Measurements from ENCODE around the gene MGAT2. TPM values are rescaled to one million over a fixed set of nuclear protein-coding genes. Genes with fewer than 3 reads are reported as not detected.

MGAT2 gene
- total RNA-seq, 1 donor from 2014 or later, result 46.6 TPM

DNA sequence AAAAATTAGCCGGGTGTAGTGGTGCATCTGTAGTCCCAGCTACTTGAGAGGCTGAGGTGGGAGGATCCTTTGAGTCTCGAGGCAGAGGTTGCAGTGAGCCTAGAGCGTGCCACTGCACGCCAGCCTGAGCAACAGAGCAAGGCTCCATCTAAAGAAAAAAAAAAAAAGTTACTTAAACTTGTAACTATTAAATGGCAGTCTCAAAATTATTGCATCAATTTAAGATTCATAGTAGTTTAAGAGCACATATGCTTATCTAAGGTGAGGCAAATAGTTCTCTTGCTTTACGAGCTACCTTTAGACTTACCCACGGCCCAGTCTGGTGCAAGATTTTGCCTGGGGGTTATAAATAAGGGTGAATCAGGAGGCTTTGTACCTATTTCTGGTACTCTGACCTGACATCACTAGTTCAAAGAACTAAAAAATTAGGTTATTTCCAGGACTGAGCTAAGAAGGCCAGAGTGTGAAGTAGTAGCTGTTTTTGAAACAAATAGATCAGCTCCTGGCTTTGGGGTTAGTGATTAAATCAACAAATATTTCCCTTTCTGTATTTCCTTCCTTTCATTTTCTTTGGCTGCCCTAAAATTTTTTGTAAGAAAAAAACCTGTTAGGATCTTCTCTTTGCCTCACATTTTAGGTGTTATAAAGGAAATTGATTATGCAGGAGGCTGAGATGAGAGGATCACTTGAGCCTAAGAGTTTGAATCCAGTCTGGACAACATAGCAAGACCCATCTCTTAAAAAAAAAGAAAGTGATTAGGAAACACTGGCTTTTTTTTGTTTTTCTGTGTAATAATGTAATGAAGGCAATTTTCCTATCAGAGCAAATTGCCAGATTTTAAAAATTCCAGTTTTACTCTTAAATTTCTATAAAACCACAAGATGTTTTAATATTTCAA is 3.6 kb downstream of the MGAT2 start:
- Mint-ChIP-seq H3K4me3 (ENCODE audit: unreplicated experiment) (no peak overlapping the region), H3K27ac (ENCODE audit: unreplicated experiment) (no peak overlapping the region), H3K4me1 (ENCODE audit: unreplicated experiment) (peaks cover 50% of the 10 kb centered on the region), H3K27me3 (ENCODE audit: unreplicated experiment) (no peaks in the 10 kb centered on the region), H3K9me3 (ENCODE audit: unreplicated experiment) (no peaks in the 10 kb centered on the region), H3K36me3 (ENCODE audit: unreplicated experiment) (peaks cover 14% of the 10 kb centered on the region)
- DNase-seq (ENCODE audit: extremely low spot score, unreplicated experiment), result no peak
- TF ChIP-seq CTCF (IDR thresholded peaks at IDR 0.05), result no peak

DNA sequence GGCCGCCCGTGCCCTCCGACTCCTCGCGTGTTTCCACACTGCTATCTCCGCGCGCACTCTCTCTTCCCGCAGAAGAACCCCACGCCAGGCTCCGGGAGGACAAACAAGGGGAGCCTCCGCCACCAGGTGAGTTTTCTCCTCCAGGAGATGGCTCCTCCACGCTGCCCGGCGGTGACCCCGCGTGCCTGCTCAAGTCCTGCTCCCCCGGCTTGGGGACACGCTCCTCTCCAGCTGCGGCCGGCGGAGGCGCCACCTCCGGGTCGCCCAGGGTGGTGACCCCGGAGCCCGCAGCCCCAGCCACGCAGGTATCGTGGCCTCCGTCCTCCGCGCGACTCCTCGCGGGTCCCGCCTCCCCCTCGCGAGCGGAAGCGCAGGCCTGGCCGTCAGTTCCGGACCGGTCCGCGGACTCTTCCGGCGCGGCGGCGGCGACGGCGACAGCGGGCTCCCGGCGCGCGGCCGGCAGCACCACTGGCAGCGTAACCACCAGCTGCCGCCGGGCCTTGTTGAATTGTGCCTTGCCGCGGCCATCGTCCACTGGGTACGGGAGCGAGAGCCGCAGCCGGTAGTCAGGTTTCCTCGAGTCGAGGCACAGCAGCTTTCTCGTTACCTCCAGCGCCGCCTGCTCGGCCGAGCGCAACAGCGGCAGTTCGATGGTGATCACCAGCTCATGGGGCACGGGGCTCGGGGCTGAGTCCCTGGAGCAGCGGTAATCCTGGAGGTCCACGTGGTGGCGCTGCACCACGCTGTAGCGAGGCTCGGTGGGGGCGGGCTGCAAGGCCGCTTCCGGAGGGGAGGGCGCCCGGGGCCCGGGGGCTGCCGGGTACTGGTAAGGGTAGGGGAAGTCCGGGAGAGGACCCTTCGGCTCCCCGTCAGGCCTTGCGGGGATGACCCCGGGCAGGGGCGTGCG is 13.3 kb downstream of the MGAT2 start:
- peaks cover 46% of the 10 kb centered on the region for H3K4me1 Mint-ChIP-seq (ENCODE audit: unreplicated experiment)
- peak overlapping the region; percentile 91 for H3K27ac Mint-ChIP-seq (ENCODE audit: unreplicated experiment)
- peak; percentile 90 for TF ChIP-seq CTCF (IDR thresholded peaks at IDR 0.05)
- DNase-seq (ENCODE audit: extremely low spot score, unreplicated experiment), result peak; percentile 98
- H3K36me3 Mint-ChIP-seq (ENCODE audit: unreplicated experiment), result peaks cover 17% of the 10 kb centered on the region
- no peaks in the 10 kb centered on the region for H3K9me3 Mint-ChIP-seq (ENCODE audit: unreplicated experiment)
- peak overlapping the region; percentile 96 for H3K4me3 Mint-ChIP-seq (ENCODE audit: unreplicated experiment)
- no peaks in the 10 kb centered on the region for H3K27me3 Mint-ChIP-seq (ENCODE audit: unreplicated experiment)

DNA sequence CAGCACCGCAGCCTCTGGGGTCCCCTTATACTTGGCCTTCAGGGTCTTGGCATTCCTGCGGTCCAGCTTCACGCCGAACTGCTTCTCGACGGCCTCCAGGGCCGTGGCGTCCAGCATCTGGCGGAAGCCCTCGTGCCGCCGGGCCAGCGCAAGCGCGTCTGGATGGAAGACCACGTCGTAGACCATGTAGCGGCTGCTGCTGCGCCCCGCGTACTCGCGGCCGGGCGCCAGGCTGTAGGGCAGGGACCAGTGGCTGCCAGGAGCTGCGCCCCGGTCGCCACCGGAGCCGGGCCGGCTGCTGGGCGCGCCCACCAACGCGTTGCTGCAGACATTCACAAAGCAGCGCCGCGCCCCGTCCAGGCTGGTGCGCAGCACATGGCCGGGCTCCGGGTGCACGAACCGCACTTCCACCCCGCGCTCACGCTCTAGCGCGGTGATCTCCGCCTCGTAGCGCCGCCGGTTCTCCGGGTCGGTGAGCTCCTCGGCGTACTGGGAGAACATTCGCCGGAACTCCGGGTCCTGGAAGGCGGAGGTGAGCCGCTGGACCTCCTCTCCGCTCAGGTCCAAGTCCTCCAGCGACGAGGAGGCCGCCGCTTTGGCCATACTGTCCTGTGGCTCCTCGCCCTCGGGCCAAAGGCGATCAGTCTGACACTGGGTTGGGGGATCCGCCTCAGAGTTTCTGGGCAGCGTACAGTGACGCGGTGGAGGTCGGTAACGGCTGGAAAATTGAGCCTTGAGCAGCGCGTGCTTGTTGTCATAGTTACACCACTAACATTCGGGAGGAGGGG is 14.1 kb downstream of the MGAT2 start, which contains the start of gene DNAAF2:
Gene DNAAF2, minus strand, starts transcription at position 698 of the 788 bp plus-strand sequence. Its CDS starts 95 bp downstream, at position 603.
- Mint-ChIP-seq H3K27me3 (ENCODE audit: unreplicated experiment) (no peaks in the 10 kb centered on the region), H3K36me3 (ENCODE audit: unreplicated experiment) (peaks cover 18% of the 10 kb centered on the region), H3K4me3 (ENCODE audit: unreplicated experiment) (peak within 1 kb of the TSS; percentile 96), H3K4me1 (ENCODE audit: unreplicated experiment) (peaks cover 44% of the 10 kb centered on the region), H3K9me3 (ENCODE audit: unreplicated experiment) (no peaks in the 10 kb centered on the region), H3K27ac (ENCODE audit: unreplicated experiment) (peak within 1 kb of the TSS; percentile 88)
- no peak for TF ChIP-seq CTCF (IDR thresholded peaks at IDR 0.05)
- DNase-seq (ENCODE audit: extremely low spot score, unreplicated experiment), result no peak

GRCh38 chr14:49636866-49637265 is 16.3 kb downstream of the MGAT2 start:
- H3K4me3 Mint-ChIP-seq (ENCODE audit: unreplicated experiment), result peak overlapping the region; percentile 59
- peak overlapping the region; percentile 45 for H3K27ac Mint-ChIP-seq (ENCODE audit: unreplicated experiment)
- no peak for TF ChIP-seq CTCF (IDR thresholded peaks at IDR 0.05)
- peaks cover 33% of the 10 kb centered on the region for H3K4me1 Mint-ChIP-seq (ENCODE audit: unreplicated experiment)
- no peaks in the 10 kb centered on the region for H3K9me3 Mint-ChIP-seq (ENCODE audit: unreplicated experiment)
- no peak for DNase-seq (ENCODE audit: extremely low spot score, unreplicated experiment)
- no peaks in the 10 kb centered on the region for H3K27me3 Mint-ChIP-seq (ENCODE audit: unreplicated experiment)
- H3K36me3 Mint-ChIP-seq (ENCODE audit: unreplicated experiment), result peaks cover 18% of the 10 kb centered on the region
